WTC11 (cell line): ENCODE results near the gene CPNE5. TPM values are rescaled to one million over a fixed set of nuclear protein-coding genes. Genes with fewer than 3 reads are reported as not detected.

Experiments
- ATAC-seq: fragments of 200-7000 bp; cut with Tn5 transposase; 2 replicates; pipeline ENCODE4 v1.10.0; 2021; ENCODE audit warnings: mild to moderate bottlenecking, moderate library complexity
- CTCF ChIA-PET: fragments of 300-600 bp; sonication (Branson Sonifier 250); formaldehyde crosslinking; loops from one replicate; lab custom pipeline; 2021; ENCODE audit warnings: antibody characterized with exemption; lab: Charles Lee
- POLR2A ChIA-PET: fragments of 350-600 bp; sonication (Branson Sonifier 250); formaldehyde crosslinking; loops from one replicate; lab custom pipeline; 2021; ENCODE audit warnings: antibody characterized with exemption; lab: Charles Lee
- DNase-seq: peaks from one replicate; pipeline ENCODE4 v3.0.0; 2021; ENCODE audit warnings: low spot score
- H3K27ac Mint-ChIP-seq: 2 replicates; pipeline ENCODE4 v1.8.0; 2021; ENCODE audit warnings: mixed read lengths
- H3K27me3 Mint-ChIP-seq: 2 replicates; pipeline ENCODE4 v1.8.0; 2021; ENCODE audit warnings: low read depth, mild to moderate bottlenecking, moderate library complexity, mixed read lengths
- H3K36me3 Mint-ChIP-seq: 2 replicates; pipeline ENCODE4 v1.8.0; 2021; ENCODE audit warnings: mixed read lengths
- H3K4me1 Mint-ChIP-seq: 2 replicates; pipeline ENCODE4 v1.8.0; 2022; ENCODE audit warnings: mixed read lengths
- H3K4me3 Mint-ChIP-seq: 2 replicates; pipeline ENCODE4 v1.8.0; 2021; ENCODE audit warnings: mild to moderate bottlenecking, moderate library complexity, mixed read lengths
- H3K9me3 Mint-ChIP-seq: 2 replicates; pipeline ENCODE4 v1.8.0; 2021; ENCODE audit warnings: mixed read lengths
- ATF6 ChIP-seq: sonication (generic); formaldehyde crosslinking; IDR thresholded peaks from 2 replicates; pipeline ENCODE4 v1.8.1; 2023; ENCODE audit warnings: mild to moderate bottlenecking, missing genetic modification reagents
- CREB1 ChIP-seq: sonication (generic); formaldehyde crosslinking; IDR thresholded peaks from 2 replicates; pipeline ENCODE4 v1.8.0; 2023; ENCODE audit warnings: mild to moderate bottlenecking, missing genetic modification reagents
- E2F5 ChIP-seq: sonication (generic); formaldehyde crosslinking; IDR thresholded peaks from 2 replicates; pipeline ENCODE4 v1.8.1; 2022; ENCODE audit warnings: mild to moderate bottlenecking, moderate library complexity, missing genetic modification reagents
- ESRRA ChIP-seq: sonication (generic); formaldehyde crosslinking; IDR thresholded peaks from 2 replicates; pipeline ENCODE4 v1.8.1; 2022; ENCODE audit warnings: mild to moderate bottlenecking, missing genetic modification reagents, borderline replicate concordance
- MAX ChIP-seq: sonication (generic); formaldehyde crosslinking; IDR thresholded peaks from 2 replicates; pipeline ENCODE4 v1.8.0; 2022; ENCODE audit warnings: mild to moderate bottlenecking, missing genetic modification reagents
- NR3C1 ChIP-seq: sonication (generic); formaldehyde crosslinking; conservative IDR thresholded peaks from 2 replicates; pipeline ENCODE4 v1.8.1; 2023; ENCODE audit warnings: low read depth, mild to moderate bottlenecking, missing genetic modification reagents
- SMAD4 ChIP-seq: sonication (generic); formaldehyde crosslinking; IDR thresholded peaks from 2 replicates; pipeline ENCODE4 v1.8.0; 2022; ENCODE audit warnings: mild to moderate bottlenecking, missing genetic modification reagents
- TCF7 ChIP-seq: sonication (generic); formaldehyde crosslinking; IDR thresholded peaks from 2 replicates; pipeline ENCODE4 v1.8.0; 2022; ENCODE audit warnings: mild to moderate bottlenecking, low read depth, missing genetic modification reagents, moderate library complexity
- USF1 ChIP-seq: sonication (generic); formaldehyde crosslinking; IDR thresholded peaks from 2 replicates; pipeline ENCODE4 v1.8.0; 2022; ENCODE audit warnings: mild to moderate bottlenecking, missing genetic modification reagents
- ZMAT4 ChIP-seq: fragments of 250-450 bp; sonication (Bioruptor Pico); IDR thresholded peaks from 2 replicates; pipeline ENCODE4 v1.9.0; 2021; ENCODE audit warnings: mild to moderate bottlenecking
- ZNF121 ChIP-seq: sonication (generic); formaldehyde crosslinking; IDR thresholded peaks from 2 replicates; pipeline ENCODE4 v1.8.0; 2023; ENCODE audit warnings: missing genetic modification reagents
- ZNF232 ChIP-seq: sonication (generic); formaldehyde crosslinking; IDR thresholded peaks from 2 replicates; pipeline ENCODE4 v1.8.0; 2022; ENCODE audit warnings: mild to moderate bottlenecking, missing genetic modification reagents
- ZNF671 ChIP-seq: fragments of 250-450 bp; sonication (Bioruptor Pico); IDR thresholded peaks from 2 replicates; pipeline ENCODE4 v1.8.0; 2021; ENCODE audit warnings: mild to moderate bottlenecking
- total RNA-seq: library from RNA; stranded (reverse); gene quantifications from 3 replicates; pipeline ENCODE4 v1.2.3, GENCODE V29; 2021
- TF ChIP-seq, protein P1 (sequence below): sonication (generic); formaldehyde crosslinking; IDR thresholded peaks from 2 replicates; pipeline ENCODE4 v1.8.0; 2022; ENCODE audit warnings: mild to moderate bottlenecking, missing genetic modification reagents
- TF ChIP-seq, protein P2 (sequence below): sonication (generic); formaldehyde crosslinking; IDR thresholded peaks from 2 replicates; pipeline ENCODE4 v1.8.1; 2023; ENCODE audit warnings: mild to moderate bottlenecking, missing genetic modification reagents, moderate library complexity
- TF ChIP-seq, protein P3 (sequence below): fragments of 200-600 bp; IDR thresholded peaks from 2 replicates; pipeline ENCODE4 v1.8.0; 2022; ENCODE audit warnings: antibody characterized with exemption
- TF ChIP-seq, protein P4 (sequence below): sonication (generic); formaldehyde crosslinking; IDR thresholded peaks from 2 replicates; pipeline ENCODE4 v1.8.1; 2023; ENCODE audit warnings: mild to moderate bottlenecking, missing genetic modification reagents, borderline replicate concordance

Gene CPNE5
- total RNA-seq, 1 experiment from 2014 or later = 0.44 TPM

DNA sequence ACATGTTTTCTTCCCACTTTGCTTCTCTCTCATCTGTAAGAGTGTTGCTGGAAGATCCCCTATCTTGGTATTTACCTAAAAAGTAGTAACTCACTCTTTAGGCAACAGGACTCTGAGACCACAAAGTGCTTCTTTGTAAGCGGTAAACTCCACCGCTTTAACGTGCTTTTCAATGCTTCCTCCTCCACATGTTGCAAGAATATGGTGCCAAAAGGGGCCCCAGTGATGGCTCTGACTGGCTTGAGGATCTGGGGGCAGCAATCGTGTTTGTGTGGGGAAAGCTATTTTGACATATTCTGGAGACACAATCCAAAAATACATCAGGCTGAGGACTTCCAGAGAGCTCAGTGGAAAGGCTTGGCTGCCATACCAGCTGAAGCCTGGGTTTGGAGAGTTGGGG lies 12.4 kb upstream of the CPNE5 start:
- H3K27ac Mint-ChIP-seq = no peak overlapping the region; the same call in 1 of the 2 replicates
- DNase-seq (no peak), ATAC-seq (no peak)
- no peak overlapping the region for H3K4me3 Mint-ChIP-seq
- H3K27me3 Mint-ChIP-seq = no peaks in the 10 kb centered on the region; the same call in none of the 2 replicates
- H3K4me1 Mint-ChIP-seq = peaks cover 33% of the 10 kb centered on the region
- POLR2A ChIA-PET = interaction anchor here (0.6 kb wide), 1 partner anchor 873 kb away, joined by 6 read pairs; no protein-coding TSS in a partner anchor
- no peaks in the 10 kb centered on the region for H3K9me3 Mint-ChIP-seq
- CTCF ChIA-PET = interaction anchor here (0.6 to 8.1 kb wide), 36 partner anchors 9 to 1829 kb away, joined by 3 to 179 read pairs (median 5); partner anchors contain the start of genes C6orf89 and PPIL1
- H3K36me3 Mint-ChIP-seq = peaks cover 28% of the 10 kb centered on the region
- no peak for TF ChIP-seq E2F5 (CRISPR knock-in tag)
- TF ChIP-seq, protein P1, sequence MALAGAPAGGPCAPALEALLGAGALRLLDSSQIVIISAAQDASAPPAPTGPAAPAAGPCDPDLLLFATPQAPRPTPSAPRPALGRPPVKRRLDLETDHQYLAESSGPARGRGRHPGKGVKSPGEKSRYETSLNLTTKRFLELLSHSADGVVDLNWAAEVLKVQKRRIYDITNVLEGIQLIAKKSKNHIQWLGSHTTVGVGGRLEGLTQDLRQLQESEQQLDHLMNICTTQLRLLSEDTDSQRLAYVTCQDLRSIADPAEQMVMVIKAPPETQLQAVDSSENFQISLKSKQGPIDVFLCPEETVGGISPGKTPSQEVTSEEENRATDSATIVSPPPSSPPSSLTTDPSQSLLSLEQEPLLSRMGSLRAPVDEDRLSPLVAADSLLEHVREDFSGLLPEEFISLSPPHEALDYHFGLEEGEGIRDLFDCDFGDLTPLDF = no peak
- no peak for TF ChIP-seq CREB1 (CRISPR knock-in tag)
- TF ChIP-seq ESRRA (CRISPR knock-in tag) = no peak
- no peak for TF ChIP-seq USF1 (CRISPR knock-in tag)
- TF ChIP-seq SMAD4 (CRISPR knock-in tag) = no peak
- TF ChIP-seq, all 79 proteins: peak for 0

DNA sequence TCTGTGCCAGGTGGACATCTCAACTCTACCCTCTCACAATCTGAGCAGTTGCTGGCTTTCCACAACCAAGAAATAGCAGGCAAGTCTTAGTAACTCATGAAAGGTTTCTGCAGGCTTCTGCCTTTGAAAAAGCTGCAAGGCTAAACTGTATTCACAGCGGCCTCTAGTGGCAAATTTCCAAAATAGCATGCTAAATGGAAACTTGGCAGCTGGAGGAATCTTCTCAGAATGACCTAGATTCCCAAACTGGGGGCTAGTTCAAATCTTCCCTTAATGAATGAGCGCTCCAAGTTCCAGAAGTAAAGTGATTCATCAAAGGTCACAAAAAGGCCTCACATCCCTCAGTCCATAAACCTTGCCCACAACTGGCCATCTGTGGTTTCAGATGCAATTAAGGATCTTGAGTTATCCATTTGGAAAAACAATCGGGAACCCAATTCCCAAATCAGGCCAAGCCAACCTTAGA lies 11.9 kb upstream of the CPNE5 start:
- H3K4me1 Mint-ChIP-seq = peaks cover 33% of the 10 kb centered on the region
- H3K27ac Mint-ChIP-seq = no peak overlapping the region; the same call in 1 of the 2 replicates
- ATAC-seq (peak; percentile 9; the same call in 1 of the 2 replicates), DNase-seq (peak; percentile 50)
- ChIA-PET POLR2A (interaction anchor here (0.6 kb wide), 1 partner anchor 872 kb away, joined by 6 read pairs; no protein-coding TSS in a partner anchor), CTCF (interaction anchor here (0.6 to 8.1 kb wide), 34 partner anchors 10 to 1829 kb away, joined by 3 to 179 read pairs (median 5); partner anchors contain the start of genes C6orf89 and PPIL1)
- H3K4me3 Mint-ChIP-seq = no peak overlapping the region
- H3K9me3 Mint-ChIP-seq = no peaks in the 10 kb centered on the region
- H3K36me3 Mint-ChIP-seq = peaks cover 24% of the 10 kb centered on the region
- no peaks in the 10 kb centered on the region; the same call in none of the 2 replicates for H3K27me3 Mint-ChIP-seq
- TF ChIP-seq TCF7 (CRISPR knock-in tag) (no peak), ZNF671 (CRISPR knock-in tag) (no peak)
- TF ChIP-seq, protein P2, sequence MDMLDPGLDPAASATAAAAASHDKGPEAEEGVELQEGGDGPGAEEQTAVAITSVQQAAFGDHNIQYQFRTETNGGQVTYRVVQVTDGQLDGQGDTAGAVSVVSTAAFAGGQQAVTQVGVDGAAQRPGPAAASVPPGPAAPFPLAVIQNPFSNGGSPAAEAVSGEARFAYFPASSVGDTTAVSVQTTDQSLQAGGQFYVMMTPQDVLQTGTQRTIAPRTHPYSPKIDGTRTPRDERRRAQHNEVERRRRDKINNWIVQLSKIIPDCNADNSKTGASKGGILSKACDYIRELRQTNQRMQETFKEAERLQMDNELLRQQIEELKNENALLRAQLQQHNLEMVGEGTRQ = no peak
- TF ChIP-seq, protein P3, sequence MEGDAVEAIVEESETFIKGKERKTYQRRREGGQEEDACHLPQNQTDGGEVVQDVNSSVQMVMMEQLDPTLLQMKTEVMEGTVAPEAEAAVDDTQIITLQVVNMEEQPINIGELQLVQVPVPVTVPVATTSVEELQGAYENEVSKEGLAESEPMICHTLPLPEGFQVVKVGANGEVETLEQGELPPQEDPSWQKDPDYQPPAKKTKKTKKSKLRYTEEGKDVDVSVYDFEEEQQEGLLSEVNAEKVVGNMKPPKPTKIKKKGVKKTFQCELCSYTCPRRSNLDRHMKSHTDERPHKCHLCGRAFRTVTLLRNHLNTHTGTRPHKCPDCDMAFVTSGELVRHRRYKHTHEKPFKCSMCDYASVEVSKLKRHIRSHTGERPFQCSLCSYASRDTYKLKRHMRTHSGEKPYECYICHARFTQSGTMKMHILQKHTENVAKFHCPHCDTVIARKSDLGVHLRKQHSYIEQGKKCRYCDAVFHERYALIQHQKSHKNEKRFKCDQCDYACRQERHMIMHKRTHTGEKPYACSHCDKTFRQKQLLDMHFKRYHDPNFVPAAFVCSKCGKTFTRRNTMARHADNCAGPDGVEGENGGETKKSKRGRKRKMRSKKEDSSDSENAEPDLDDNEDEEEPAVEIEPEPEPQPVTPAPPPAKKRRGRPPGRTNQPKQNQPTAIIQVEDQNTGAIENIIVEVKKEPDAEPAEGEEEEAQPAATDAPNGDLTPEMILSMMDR = peak; percentile 75

DNA sequence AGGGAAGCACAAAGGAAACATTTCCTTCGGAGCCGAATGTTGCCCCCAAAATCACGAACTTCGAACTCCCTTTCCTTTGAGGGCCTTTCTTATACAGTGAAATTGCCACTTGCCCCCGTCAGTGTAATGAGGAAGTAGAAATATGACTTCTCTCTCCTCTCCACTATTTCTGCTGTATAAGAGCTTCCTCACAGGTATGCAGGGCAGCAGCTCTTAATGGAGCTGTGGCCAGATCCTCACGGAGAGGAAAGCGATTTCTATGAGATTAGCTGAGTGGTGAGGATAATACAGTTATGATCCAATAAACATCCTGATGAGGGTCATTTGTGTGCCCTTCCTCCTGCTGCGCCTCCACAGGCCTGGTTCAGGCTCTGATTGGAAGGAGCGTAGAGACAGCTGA lies 10.8 kb upstream of the CPNE5 start:
- ChIA-PET CTCF (interaction anchor here (0.7 to 8.1 kb wide), 18 partner anchors 11 to 235 kb away, joined by 3 to 179 read pairs (median 4); partner anchors contain the start of genes C6orf89 and PPIL1), POLR2A (no interaction called here)
- H3K4me1 Mint-ChIP-seq = peaks cover 33% of the 10 kb centered on the region
- H3K27ac Mint-ChIP-seq = no peak overlapping the region
- H3K4me3 Mint-ChIP-seq = no peak overlapping the region
- peaks cover 13% of the 10 kb centered on the region for H3K36me3 Mint-ChIP-seq
- H3K9me3 Mint-ChIP-seq = no peaks in the 10 kb centered on the region
- ATAC-seq (no peak), DNase-seq (no peak)
- no peaks in the 10 kb centered on the region; the same call in none of the 2 replicates for H3K27me3 Mint-ChIP-seq
- TF ChIP-seq ZNF121 (CRISPR knock-in tag) (no peak), SMAD4 (CRISPR knock-in tag) (no peak), E2F5 (CRISPR knock-in tag) (no peak), NR3C1 (CRISPR knock-in tag) (no peak), ZNF232 (CRISPR knock-in tag) (no peak), ATF6 (CRISPR knock-in tag) (no peak), MAX (no peak), ZMAT4 (no peak)
- TF ChIP-seq, protein P4, sequence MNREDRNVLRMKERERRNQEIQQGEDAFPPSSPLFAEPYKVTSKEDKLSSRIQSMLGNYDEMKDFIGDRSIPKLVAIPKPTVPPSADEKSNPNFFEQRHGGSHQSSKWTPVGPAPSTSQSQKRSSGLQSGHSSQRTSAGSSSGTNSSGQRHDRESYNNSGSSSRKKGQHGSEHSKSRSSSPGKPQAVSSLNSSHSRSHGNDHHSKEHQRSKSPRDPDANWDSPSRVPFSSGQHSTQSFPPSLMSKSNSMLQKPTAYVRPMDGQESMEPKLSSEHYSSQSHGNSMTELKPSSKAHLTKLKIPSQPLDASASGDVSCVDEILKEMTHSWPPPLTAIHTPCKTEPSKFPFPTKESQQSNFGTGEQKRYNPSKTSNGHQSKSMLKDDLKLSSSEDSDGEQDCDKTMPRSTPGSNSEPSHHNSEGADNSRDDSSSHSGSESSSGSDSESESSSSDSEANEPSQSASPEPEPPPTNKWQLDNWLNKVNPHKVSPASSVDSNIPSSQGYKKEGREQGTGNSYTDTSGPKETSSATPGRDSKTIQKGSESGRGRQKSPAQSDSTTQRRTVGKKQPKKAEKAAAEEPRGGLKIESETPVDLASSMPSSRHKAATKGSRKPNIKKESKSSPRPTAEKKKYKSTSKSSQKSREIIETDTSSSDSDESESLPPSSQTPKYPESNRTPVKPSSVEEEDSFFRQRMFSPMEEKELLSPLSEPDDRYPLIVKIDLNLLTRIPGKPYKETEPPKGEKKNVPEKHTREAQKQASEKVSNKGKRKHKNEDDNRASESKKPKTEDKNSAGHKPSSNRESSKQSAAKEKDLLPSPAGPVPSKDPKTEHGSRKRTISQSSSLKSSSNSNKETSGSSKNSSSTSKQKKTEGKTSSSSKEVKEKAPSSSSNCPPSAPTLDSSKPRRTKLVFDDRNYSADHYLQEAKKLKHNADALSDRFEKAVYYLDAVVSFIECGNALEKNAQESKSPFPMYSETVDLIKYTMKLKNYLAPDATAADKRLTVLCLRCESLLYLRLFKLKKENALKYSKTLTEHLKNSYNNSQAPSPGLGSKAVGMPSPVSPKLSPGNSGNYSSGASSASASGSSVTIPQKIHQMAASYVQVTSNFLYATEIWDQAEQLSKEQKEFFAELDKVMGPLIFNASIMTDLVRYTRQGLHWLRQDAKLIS = no peak
